HG02588 (cell line): ENCODE data around the gene RHOT2.

Source experiments
- ATAC-seq: cut with Tn5 transposase; IDR thresholded peaks from one replicate; pipeline ENCODE4 v1.9.1; 2021; ENCODE audit warnings: mild to moderate bottlenecking, moderate library complexity; ENCODE audit not compliant: unreplicated experiment

The RHOT2 gene

GRCh38 chr16:632486-633335 lies 35.2 kb upstream of the RHOT2 start:
- no peak for ATAC-seq

GRCh38 chr16:633336-634050 lies 34.4 kb upstream of the RHOT2 start:
- no peak for ATAC-seq

DNA sequence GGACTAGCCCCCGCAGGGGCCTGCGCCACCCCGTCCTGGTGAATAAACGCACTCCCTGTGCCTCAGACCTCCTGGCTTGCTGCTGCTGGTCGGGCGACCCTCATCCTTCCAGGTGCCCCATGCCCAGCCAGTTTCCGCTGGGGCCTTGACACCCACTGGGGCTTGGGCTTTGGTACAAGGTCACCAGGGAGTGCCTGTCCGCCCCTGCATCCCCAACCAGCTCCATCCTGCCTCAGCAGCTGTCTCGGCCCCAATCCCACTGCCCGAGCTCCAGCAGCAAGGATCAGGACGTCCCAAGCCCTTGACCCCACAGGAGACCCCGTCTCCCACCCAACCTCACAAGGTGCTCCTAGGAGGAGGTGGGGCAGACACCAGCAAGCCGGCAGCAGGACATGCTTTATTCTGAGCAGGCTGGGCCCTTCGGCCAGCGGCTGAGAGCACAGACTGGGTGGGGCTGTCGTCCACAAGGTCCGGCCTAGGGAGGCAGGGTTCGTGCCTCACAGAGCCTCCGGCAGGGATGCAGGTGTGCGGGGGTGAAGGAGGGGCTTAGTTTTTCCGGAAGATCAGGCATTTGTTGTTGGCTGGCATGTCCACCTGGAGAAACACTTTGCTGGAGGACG lies 33.8 kb upstream of the RHOT2 start:
- ATAC-seq: no peak

- ATAC-seq: no peak
These were observed 32.9 kb upstream of the RHOT2 start for GRCh38 chr16:634996-635395.

- no peak for ATAC-seq
These were observed 32.2 kb upstream of the RHOT2 start for GRCh38 chr16:635573-636205.

DNA sequence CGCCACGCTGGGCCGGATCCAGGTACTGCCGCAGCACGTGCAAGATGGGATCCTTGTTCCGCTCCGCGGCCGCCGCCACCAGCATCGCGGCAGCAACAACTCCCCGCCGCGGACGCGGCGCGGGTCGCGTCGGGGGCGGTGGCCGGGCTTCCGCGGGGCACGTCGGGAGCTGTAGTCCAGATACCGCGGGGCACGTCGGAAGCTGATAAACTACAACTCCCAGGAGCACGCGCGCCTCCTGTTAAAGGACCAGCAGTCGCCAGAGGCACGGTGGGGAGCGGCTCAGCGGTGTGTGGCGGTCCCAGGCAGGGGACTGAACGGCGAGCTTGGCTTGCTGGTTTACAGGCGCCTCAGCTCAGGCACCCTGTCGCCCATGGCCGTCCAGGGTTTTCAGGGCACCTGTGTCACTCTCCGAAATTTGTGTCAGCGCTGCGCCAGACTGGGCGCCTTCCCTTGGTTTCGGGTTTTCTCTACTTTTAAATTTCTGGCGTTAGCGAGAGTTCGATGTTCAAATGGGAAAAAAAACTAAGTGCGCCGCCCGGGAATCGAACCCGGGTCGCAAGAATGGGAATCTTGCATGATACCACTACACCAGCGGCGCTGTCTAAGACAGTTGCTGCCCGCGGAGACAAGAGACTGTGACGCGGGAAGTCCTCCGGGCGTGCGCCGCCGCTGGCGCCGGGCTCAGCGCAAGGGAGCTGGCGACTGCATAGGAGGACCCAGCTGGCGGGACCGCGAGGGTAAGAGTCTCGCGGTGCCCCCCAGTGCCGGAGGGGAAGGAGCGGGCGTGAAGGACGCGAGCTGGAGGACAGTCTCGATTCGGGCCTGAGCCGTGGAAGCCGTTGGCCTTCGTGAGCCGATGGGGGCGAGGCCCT lies 31.5 kb upstream of the RHOT2 start, which contains the start of gene METTL26:
TSS of gene METTL26 (minus strand) at position 100 of the 875 bp plus-strand sequence. CDS start at position 85, 15 bp downstream.
- peak; percentile 50 for ATAC-seq

GRCh38 chr16:637081-638018 lies 30.6 kb upstream of the RHOT2 start:
- ATAC-seq: no peak

- no peak for ATAC-seq
These were observed 29.8 kb upstream of the RHOT2 start for GRCh38 chr16:638034-638543.

GRCh38 chr16:638836-639235 lies 29.1 kb upstream of the RHOT2 start:
- no peak for ATAC-seq

- ATAC-seq: no peak
These were observed 27.3 kb upstream of the RHOT2 start for GRCh38 chr16:640614-641013.

GRCh38 chr16:641326-642188 lies 26.4 kb upstream of the RHOT2 start, which contains the start of gene MCRIP2:
Gene MCRIP2, plus strand, starts transcription at chr16:641828. Its CDS starts 164 bp downstream, at chr16:641992.
- ATAC-seq: peak; percentile 63

GRCh38 chr16:642189-643049 lies 25.5 kb upstream of the RHOT2 start:
- peak; percentile 35 for ATAC-seq

GRCh38 chr16:643050-643368 lies 24.9 kb upstream of the RHOT2 start:
- no peak for ATAC-seq

DNA sequence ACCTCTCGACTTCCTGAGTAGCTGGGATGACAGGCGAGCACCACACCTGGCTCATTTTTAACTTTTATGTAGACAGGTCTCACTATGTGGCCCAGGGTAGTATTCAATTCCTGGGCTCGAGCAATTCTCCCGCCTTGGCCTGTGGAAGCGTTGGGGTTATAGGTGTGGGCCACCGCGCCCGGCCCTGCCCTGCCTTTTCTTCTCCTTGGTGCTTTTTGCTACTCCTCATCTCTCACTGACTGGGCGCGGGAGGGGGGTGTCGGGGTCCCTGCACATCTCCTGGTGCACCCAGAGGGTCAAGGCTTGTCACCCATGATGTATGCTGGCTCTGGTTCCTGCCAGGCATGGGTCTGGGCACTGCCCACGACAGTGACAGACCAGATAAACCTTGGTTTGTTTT lies 23.4 kb upstream of the RHOT2 start:
- no peak for ATAC-seq

GRCh38 chr16:645852-646678 lies 21.9 kb upstream of the RHOT2 start:
- no peak for ATAC-seq

- no peak for ATAC-seq
These were observed 21.2 kb upstream of the RHOT2 start for GRCh38 chr16:646679-647172.
